Mucosa of rectum (tissue), 2 donors: ENCODE data around the gene MUC16.
"Not testable (repeated sequence)": the region's sequence is repeated elsewhere in the genome, so short reads cannot be mapped to it uniquely, and the experiment has no call there.

Source experiments
- H3K27ac ChIP-seq, 2 donors: one replicate each; pipeline ENCODE4 v1.7.0; 2013; ENCODE audit warnings: inconsistent platforms in 2 of 2, low read depth in 2 of 2, low read length in 2 of 2
- H3K27me3 ChIP-seq, 2 donors: one replicate each; pipeline ENCODE4 v1.7.0; 2013; ENCODE audit warnings: low read length in 2 of 2; ENCODE audit not compliant: control insufficient read depth in 2 of 2, insufficient read depth in 2 of 2
- H3K36me3 ChIP-seq, 2 donors: one replicate each; pipeline ENCODE4 v1.7.0; 2013; ENCODE audit warnings: low read length in 2 of 2; ENCODE audit not compliant: control insufficient read depth in 2 of 2, insufficient read depth in 2 of 2
- H3K4me1 ChIP-seq, 2 donors: one replicate each; pipeline ENCODE4 v1.7.0; 2013; ENCODE audit warnings: low read length in 2 of 2, mild to moderate bottlenecking in 1 of 2; ENCODE audit not compliant: control insufficient read depth in 2 of 2, insufficient read depth in 2 of 2
- H3K4me3 ChIP-seq, 2 donors: one replicate each; pipeline ENCODE4 v1.7.0; 2013; ENCODE audit warnings: low read length in 2 of 2
- H3K9ac ChIP-seq, 2 donors: one replicate each; pipeline ENCODE4 v1.7.0; 2013; ENCODE audit warnings: low read length in 2 of 2, low read depth in 1 of 2, mild to moderate bottlenecking in 1 of 2
- H3K9me3 ChIP-seq, 2 donors: one replicate each; pipeline ENCODE4 v1.7.0; 2013; ENCODE audit warnings: low read length in 2 of 2; ENCODE audit not compliant: control insufficient read depth in 2 of 2
- donor health status: healthy.
- donor health status: Normal muscosa, but diverticular disease.

The MUC16 gene

GRCh38 chr19:9009935-9010651, at the start of gene MUC16:
MUC16 (minus strand) TSS chr19:9010409.
- Histone ChIP-seq H3K27ac (no peak within 1 kb of the TSS), H3K4me1 (no peaks in the 10 kb centered on the region), H3K9ac (no peak within 1 kb of the TSS), H3K36me3 (no peaks in the 10 kb centered on the region), H3K27me3 (no peaks in the 10 kb centered on the region), H3K9me3 (no peaks in the 10 kb centered on the region), H3K4me3 (peak within 1 kb of the TSS in 1 of 2 donors; percentile 13)

- Histone ChIP-seq H3K27ac (no peak overlapping the region), H3K4me1 (no peaks in the 10 kb centered on the region), H3K9me3 (no peaks in the 10 kb centered on the region), H3K4me3 (no peak overlapping the region), H3K27me3 (no peaks in the 10 kb centered on the region), H3K36me3 (no peaks in the 10 kb centered on the region), H3K9ac (no peak overlapping the region)
Measured at GRCh38 chr19:9058905-9059667, 48.9 kb upstream of the MUC16 start.

- Histone ChIP-seq H3K4me1 (no peaks in the 10 kb centered on the region), H3K9ac (no peak overlapping the region), H3K4me3 (no peak overlapping the region), H3K9me3 (no peaks in the 10 kb centered on the region), H3K36me3 (no peaks in the 10 kb centered on the region), H3K27ac (no peak overlapping the region), H3K27me3 (no peaks in the 10 kb centered on the region)
Measured at GRCh38 chr19:9057505-9058258, 47.5 kb upstream of the MUC16 start.

GRCh38 chr19:9056131-9056530, 45.9 kb upstream of the MUC16 start:
- H3K27ac ChIP-seq, H3K27me3 ChIP-seq, H3K4me1 ChIP-seq: not testable (repeated sequence)

GRCh38 chr19:9054765-9055164, 44.6 kb upstream of the MUC16 start:
- no peak overlapping the region for H3K4me3 ChIP-seq
- H3K27ac ChIP-seq, result no peak overlapping the region
- H3K4me1 ChIP-seq, result no peaks in the 10 kb centered on the region
- H3K9me3 ChIP-seq, result no peaks in the 10 kb centered on the region
- no peaks in the 10 kb centered on the region for H3K36me3 ChIP-seq
- H3K9ac ChIP-seq, result no peak overlapping the region
- H3K27me3 ChIP-seq, result no peaks in the 10 kb centered on the region

More at GRCh38 chr19:9056131-9056530, 45.9 kb upstream of the MUC16 start:
- H3K36me3 ChIP-seq, H3K9me3 ChIP-seq, H3K9ac ChIP-seq, H3K4me3 ChIP-seq: not testable (repeated sequence)

GRCh38 chr19:9054207-9054606, 44.0 kb upstream of the MUC16 start:
- Histone ChIP-seq H3K36me3 (no peaks in the 10 kb centered on the region), H3K9ac (no peak overlapping the region), H3K27ac (no peak overlapping the region), H3K4me1 (no peaks in the 10 kb centered on the region), H3K9me3 (no peaks in the 10 kb centered on the region), H3K27me3 (no peaks in the 10 kb centered on the region), H3K4me3 (no peak overlapping the region)

- not testable (repeated sequence) for H3K9ac ChIP-seq, H3K9me3 ChIP-seq, H3K4me3 ChIP-seq, H3K27me3 ChIP-seq, H3K4me1 ChIP-seq, H3K27ac ChIP-seq, H3K36me3 ChIP-seq
Measured at GRCh38 chr19:9053674-9054073, 43.5 kb upstream of the MUC16 start.

GRCh38 chr19:9052894-9053293, 42.7 kb upstream of the MUC16 start:
- H3K9me3 ChIP-seq, result no peaks in the 10 kb centered on the region
- H3K27ac ChIP-seq, result no peak overlapping the region

GRCh38 chr19:9046694-9047093, 36.5 kb upstream of the MUC16 start:
- no peaks in the 10 kb centered on the region for H3K27me3 ChIP-seq
- no peak overlapping the region for H3K9ac ChIP-seq
- H3K4me3 ChIP-seq, result no peak overlapping the region
- H3K4me1 ChIP-seq, result no peaks in the 10 kb centered on the region
- no peaks in the 10 kb centered on the region for H3K9me3 ChIP-seq
- no peaks in the 10 kb centered on the region for H3K36me3 ChIP-seq
- no peak overlapping the region for H3K27ac ChIP-seq

More at GRCh38 chr19:9052894-9053293, 42.7 kb upstream of the MUC16 start:
- Histone ChIP-seq H3K4me3 (no peak overlapping the region), H3K36me3 (no peaks in the 10 kb centered on the region), H3K9ac (no peak overlapping the region), H3K4me1 (no peaks in the 10 kb centered on the region), H3K27me3 (no peaks in the 10 kb centered on the region)

GRCh38 chr19:9044449-9044848, 34.2 kb upstream of the MUC16 start:
- H3K27me3 ChIP-seq, result no peaks in the 10 kb centered on the region
- H3K4me1 ChIP-seq, result no peaks in the 10 kb centered on the region
- no peaks in the 10 kb centered on the region for H3K9me3 ChIP-seq
- no peak overlapping the region for H3K27ac ChIP-seq
- H3K4me3 ChIP-seq, result no peak overlapping the region
- H3K36me3 ChIP-seq, result no peaks in the 10 kb centered on the region
- no peak overlapping the region for H3K9ac ChIP-seq
